Measurements from ENCODE around the gene NME3.
A peak's percentile ranks its signal among the peaks of the same experiment; 100 is the strongest.

The NME3 gene

DNA sequence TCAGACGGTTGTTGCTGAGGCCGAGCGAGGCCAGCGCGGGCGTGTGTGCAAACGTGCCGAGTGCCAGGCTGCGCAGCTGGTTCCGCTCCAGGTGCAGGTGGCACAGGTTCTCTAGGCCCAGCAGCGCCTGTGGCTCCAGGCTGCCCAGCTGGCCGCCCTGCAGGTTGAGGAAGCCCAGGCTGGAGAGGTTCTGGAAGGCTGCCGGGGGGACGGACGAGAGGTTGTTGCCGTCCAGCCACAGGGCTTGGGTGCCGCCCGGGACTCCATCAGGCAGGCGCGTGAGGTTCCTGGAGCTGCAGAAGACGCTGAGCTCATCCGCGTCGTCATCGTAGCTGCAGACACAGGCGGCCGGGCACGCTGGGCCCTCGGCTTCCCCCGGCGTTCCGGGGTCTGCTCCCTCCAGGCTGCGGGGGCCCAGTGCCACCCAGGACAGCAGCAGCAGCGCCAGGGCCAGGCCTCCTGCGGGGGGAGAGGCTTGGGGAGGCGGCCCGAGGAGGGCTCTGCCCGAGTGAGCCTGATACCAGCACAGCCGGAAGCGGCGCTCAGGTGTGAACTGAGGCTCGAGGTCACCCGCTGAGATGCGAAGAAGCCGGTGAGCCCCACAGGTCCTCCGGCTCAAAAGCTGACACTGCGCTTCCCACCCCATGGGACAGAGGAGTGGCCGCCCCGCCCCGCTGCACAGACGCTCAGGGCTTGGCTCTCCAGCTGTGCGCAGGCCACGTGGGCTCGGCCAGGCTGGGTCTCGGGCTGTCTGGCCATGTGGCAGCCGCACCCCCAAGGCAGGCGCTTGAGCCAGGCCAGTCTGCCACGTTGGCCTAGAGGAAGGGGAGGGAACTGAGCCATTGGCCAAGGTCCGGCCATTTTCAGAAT, 20.8 kb upstream of the NME3 start:
- H3K27me3 ChIP-seq (ENCODE audit: insufficient read depth, poor library complexity, severe bottlenecking): no peaks in the 10 kb centered on the region
- no peak overlapping the region for H3K27ac ChIP-seq (ENCODE audit: poor library complexity, severe bottlenecking)
- DNase-seq (ENCODE audit: low spot score) (peak; percentile 71), ATAC-seq (ENCODE audit: low read depth) (no peak)
- H3K4me1 ChIP-seq (ENCODE audit: insufficient read depth, poor library complexity, severe bottlenecking): no peaks in the 10 kb centered on the region
- no peaks in the 10 kb centered on the region for H3K9me3 ChIP-seq (ENCODE audit: severe bottlenecking)
- peaks cover 25% of the 10 kb centered on the region for H3K36me3 ChIP-seq (ENCODE audit: low read depth)
- TF ChIP-seq, protein P1, sequence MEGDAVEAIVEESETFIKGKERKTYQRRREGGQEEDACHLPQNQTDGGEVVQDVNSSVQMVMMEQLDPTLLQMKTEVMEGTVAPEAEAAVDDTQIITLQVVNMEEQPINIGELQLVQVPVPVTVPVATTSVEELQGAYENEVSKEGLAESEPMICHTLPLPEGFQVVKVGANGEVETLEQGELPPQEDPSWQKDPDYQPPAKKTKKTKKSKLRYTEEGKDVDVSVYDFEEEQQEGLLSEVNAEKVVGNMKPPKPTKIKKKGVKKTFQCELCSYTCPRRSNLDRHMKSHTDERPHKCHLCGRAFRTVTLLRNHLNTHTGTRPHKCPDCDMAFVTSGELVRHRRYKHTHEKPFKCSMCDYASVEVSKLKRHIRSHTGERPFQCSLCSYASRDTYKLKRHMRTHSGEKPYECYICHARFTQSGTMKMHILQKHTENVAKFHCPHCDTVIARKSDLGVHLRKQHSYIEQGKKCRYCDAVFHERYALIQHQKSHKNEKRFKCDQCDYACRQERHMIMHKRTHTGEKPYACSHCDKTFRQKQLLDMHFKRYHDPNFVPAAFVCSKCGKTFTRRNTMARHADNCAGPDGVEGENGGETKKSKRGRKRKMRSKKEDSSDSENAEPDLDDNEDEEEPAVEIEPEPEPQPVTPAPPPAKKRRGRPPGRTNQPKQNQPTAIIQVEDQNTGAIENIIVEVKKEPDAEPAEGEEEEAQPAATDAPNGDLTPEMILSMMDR (IDR thresholded peaks at IDR 0.05; ENCODE audit: poor library complexity, severe bottlenecking): no peak
- no peak overlapping the region for H3K4me3 ChIP-seq (ENCODE audit: severe bottlenecking)

DNA sequence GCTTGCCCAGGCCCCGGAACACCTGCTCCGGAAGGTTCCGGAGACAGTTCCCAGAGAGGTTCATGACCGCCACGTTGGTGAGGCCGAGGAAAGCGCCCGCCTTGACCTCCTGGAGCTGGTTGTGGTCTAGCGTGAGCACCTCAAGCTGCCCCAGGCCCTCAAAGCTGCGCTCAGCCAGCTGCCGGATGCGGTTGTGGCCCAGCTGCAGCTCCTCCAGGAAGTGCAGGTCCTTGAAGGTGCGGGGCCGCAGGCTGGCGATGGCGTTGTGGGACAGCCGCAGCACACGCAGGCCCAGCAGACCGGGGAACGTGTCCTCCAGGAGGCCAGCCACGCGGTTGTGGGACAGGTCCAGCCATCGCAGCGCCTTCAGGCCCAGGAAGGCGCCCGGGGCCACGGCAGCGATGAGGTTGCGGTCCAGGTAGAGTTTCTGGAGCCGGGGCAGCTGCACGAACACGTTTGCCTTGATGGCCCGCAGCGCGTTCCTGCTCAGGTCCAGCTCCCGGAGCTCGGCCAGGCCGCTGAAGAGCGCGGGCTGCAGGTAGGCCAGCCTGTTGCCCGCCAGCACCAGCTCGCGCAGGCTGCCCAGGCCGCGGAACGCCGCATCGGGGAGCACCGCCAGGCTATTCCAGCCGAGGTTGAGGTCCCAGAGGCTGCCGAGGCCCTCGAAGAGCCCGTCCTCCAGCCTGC, 20.1 kb upstream of the NME3 start:
- H3K36me3 ChIP-seq (ENCODE audit: low read depth): peaks cover 25% of the 10 kb centered on the region
- TF ChIP-seq, protein P1 (IDR thresholded peaks at IDR 0.05; ENCODE audit: poor library complexity, severe bottlenecking): no peak
- no peak overlapping the region for H3K27ac ChIP-seq (ENCODE audit: poor library complexity, severe bottlenecking)
- H3K4me3 ChIP-seq (ENCODE audit: severe bottlenecking): no peak overlapping the region
- H3K4me1 ChIP-seq (ENCODE audit: insufficient read depth, poor library complexity, severe bottlenecking): no peaks in the 10 kb centered on the region
- no peaks in the 10 kb centered on the region for H3K27me3 ChIP-seq (ENCODE audit: insufficient read depth, poor library complexity, severe bottlenecking)
- DNase-seq (ENCODE audit: low spot score): peak; percentile 63
- no peak for ATAC-seq (ENCODE audit: low read depth)
- no peaks in the 10 kb centered on the region for H3K9me3 ChIP-seq (ENCODE audit: severe bottlenecking)

DNA sequence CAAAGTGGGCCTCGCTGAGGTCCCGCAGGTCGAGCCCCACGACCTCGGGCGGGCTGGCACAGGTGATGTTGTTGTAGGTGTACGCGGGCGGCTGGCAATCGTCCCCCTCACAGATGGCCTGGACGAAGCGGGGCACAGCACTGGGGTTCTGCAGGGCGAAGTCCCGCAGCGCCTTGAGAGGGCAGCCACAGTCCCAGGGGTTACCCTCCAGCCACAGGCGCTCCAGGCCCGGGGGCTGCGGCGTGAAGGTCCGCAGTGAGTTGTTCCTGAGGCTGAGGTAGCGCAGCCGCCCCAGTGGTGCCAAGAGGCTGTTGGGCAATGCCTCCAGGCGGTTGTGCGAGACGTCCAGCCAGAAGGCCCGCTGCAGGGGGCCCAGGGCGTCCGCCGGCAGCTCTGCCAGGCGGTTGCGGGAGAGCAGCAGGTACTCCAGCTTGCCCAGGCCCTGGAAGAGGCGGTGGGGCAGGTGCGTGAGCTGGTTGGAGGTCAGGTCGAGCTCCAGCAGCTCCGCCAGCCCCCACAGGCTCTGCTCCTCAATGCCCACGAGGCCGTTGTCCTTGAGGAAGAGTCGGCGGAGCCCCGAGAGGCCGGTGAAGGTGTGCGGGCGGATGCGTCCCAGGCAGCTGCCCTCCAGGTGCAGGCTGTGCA, 19.4 kb upstream of the NME3 start:
- no peaks in the 10 kb centered on the region for H3K9me3 ChIP-seq (ENCODE audit: severe bottlenecking)

DNA sequence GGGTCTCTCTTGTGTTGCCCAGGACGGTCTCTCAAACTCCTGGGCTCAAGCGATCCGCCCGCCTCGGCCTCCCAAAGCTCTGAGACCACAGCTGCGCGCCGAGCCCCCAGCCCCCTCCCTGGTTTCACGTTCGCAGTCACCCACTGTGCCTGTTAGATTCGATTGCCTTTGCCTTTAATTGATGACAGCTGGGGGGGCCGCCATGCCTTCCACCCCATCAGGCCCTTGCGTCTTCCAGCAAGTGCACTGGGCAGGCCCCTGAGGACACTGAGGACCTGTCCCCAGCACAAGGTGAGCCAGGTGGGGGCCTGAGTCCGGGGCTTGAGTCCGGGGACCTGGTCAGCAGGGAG, 18.9 kb upstream of the NME3 start:
- Histone ChIP-seq H3K27ac (ENCODE audit: poor library complexity, severe bottlenecking) (no peak overlapping the region), H3K4me3 (ENCODE audit: severe bottlenecking) (no peak overlapping the region), H3K27me3 (ENCODE audit: insufficient read depth, poor library complexity, severe bottlenecking) (no peaks in the 10 kb centered on the region), H3K4me1 (ENCODE audit: insufficient read depth, poor library complexity, severe bottlenecking) (no peaks in the 10 kb centered on the region), H3K9me3 (ENCODE audit: severe bottlenecking) (no peaks in the 10 kb centered on the region), H3K36me3 (ENCODE audit: low read depth) (peaks cover 26% of the 10 kb centered on the region)
- TF ChIP-seq, protein P1 (IDR thresholded peaks at IDR 0.05; ENCODE audit: poor library complexity, severe bottlenecking): no peak
- ATAC-seq (ENCODE audit: low read depth): no peak
- no peak for DNase-seq (ENCODE audit: low spot score)

More for the DNA sequence above, 19.4 kb upstream of the NME3 start:
- Histone ChIP-seq H3K36me3 (ENCODE audit: low read depth) (peaks cover 25% of the 10 kb centered on the region), H3K27ac (ENCODE audit: poor library complexity, severe bottlenecking) (no peak overlapping the region), H3K4me1 (ENCODE audit: insufficient read depth, poor library complexity, severe bottlenecking) (no peaks in the 10 kb centered on the region), H3K27me3 (ENCODE audit: insufficient read depth, poor library complexity, severe bottlenecking) (no peaks in the 10 kb centered on the region), H3K4me3 (ENCODE audit: severe bottlenecking) (no peak overlapping the region)
- DNase-seq (ENCODE audit: low spot score) (peak; percentile 63), ATAC-seq (ENCODE audit: low read depth) (no peak)
- TF ChIP-seq, protein P1 (IDR thresholded peaks at IDR 0.05; ENCODE audit: poor library complexity, severe bottlenecking): no peak

All from RWPE2 (cell line).